ENCODE results near the gene CD300A. TPM values are rescaled to one million over a fixed set of nuclear protein-coding genes. Genes with fewer than 3 reads are reported as not detected.

CD300A gene
- total RNA-seq, 3 donors from 2014 or later (not counting 1 experiment from before 2014, with no cell fraction given) = 287 to 370 (median 295) TPM

GRCh38 chr17:74523308-74523707, 56.9 kb downstream of the CD300A start:
- peaks cover 37% of the 10 kb centered on the region for H3K4me1 ChIP-seq (ENCODE audit: control insufficient read depth, insufficient read depth, low read length)
- WGBS (ENCODE audit: insufficient coverage) = 89% methylated on average over 3 of the region's 3 CpGs
- H3K9me3 Mint-ChIP-seq = peaks cover 0 to 5% of the 10 kb centered on the region in 2 donors
- H3K27me3 ChIP-seq (ENCODE audit: control insufficient read depth, insufficient read depth, low read length) = no peaks in the 10 kb centered on the region
- TF ChIP-seq, protein P1, sequence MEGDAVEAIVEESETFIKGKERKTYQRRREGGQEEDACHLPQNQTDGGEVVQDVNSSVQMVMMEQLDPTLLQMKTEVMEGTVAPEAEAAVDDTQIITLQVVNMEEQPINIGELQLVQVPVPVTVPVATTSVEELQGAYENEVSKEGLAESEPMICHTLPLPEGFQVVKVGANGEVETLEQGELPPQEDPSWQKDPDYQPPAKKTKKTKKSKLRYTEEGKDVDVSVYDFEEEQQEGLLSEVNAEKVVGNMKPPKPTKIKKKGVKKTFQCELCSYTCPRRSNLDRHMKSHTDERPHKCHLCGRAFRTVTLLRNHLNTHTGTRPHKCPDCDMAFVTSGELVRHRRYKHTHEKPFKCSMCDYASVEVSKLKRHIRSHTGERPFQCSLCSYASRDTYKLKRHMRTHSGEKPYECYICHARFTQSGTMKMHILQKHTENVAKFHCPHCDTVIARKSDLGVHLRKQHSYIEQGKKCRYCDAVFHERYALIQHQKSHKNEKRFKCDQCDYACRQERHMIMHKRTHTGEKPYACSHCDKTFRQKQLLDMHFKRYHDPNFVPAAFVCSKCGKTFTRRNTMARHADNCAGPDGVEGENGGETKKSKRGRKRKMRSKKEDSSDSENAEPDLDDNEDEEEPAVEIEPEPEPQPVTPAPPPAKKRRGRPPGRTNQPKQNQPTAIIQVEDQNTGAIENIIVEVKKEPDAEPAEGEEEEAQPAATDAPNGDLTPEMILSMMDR (IDR thresholded peaks at IDR 0.05) = no peak
- peaks cover 29 to 54% of the 10 kb centered on the region in 2 donors for H3K4me1 Mint-ChIP-seq
- DNase-seq = no peak
- intact Hi-C loops (cut with micrococcal nuclease) = no loop called here
- no peaks in the 10 kb centered on the region for H3K36me3 Mint-ChIP-seq
- no peaks in the 10 kb centered on the region for H3K27me3 Mint-ChIP-seq (ENCODE audit: low read depth in 2 of 2)
- H3K4me3 Mint-ChIP-seq = no peak overlapping the region
- peak overlapping the region; percentile 71 to 77 for H3K27ac Mint-ChIP-seq
- H3K4me3 ChIP-seq (ENCODE audit: low read length) = no peak overlapping the region
- H3K36me3 ChIP-seq (ENCODE audit: control insufficient read depth, insufficient read depth, low read length) = peaks cover 3% of the 10 kb centered on the region
- ATAC-seq = no peak
- peaks cover 9% of the 10 kb centered on the region for H3K9me3 ChIP-seq (ENCODE audit: control insufficient read depth, insufficient read depth, low read length)
- no peak overlapping the region for H3K27ac ChIP-seq (ENCODE audit: low read length)

DNA sequence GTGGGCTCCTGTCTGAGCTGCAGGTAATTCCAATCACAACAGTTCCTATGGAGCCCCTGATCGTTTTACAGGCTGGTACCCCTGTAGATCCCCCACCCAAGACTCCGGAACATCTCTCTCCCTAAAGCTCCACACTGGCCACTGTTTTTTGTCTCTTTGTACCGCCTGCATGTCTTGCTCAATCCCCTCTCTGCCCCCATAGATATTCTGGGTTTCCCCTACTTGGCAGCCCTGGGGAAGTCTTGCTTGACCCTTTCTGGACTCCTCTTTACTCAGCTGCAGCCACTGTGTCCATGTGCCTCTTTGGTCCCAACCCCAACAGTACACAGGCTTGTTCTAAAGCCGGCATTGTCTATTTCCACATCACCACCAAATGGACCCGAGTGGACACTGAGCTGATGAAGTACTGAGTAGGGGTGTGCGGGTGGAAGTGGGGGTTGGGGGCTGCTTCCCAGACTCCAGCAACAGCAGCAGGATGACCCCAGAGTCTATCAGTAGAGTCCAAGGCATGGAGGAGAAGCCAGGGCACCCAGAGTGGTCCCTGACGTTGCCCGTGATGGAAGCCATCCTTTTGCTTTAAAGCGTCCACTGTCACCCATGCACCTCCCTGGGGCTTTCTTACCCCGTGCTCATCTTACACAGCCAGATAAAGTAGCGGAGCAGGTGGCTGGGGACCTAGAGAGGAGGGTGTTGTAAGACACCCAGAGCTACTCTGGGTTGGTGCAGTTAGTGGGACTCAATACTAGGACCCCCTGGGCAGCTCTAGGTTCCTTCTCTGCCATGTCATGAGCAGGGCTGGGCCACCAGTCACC, 58.4 kb downstream of the CD300A start:
- Histone ChIP-seq H3K4me3 (ENCODE audit: low read length) (no peak overlapping the region), H3K27me3 (ENCODE audit: control insufficient read depth, insufficient read depth, low read length) (no peaks in the 10 kb centered on the region), H3K9me3 (ENCODE audit: control insufficient read depth, insufficient read depth, low read length) (peaks cover 7% of the 10 kb centered on the region), H3K4me1 (ENCODE audit: control insufficient read depth, insufficient read depth, low read length) (peaks cover 40% of the 10 kb centered on the region), H3K36me3 (ENCODE audit: control insufficient read depth, insufficient read depth, low read length) (peaks cover 3% of the 10 kb centered on the region), H3K27ac (ENCODE audit: low read length) (no peak overlapping the region)
- ATAC-seq (no peak), DNase-seq (no peak)
- Mint-ChIP-seq H3K36me3 (no peaks in the 10 kb centered on the region), H3K27ac (peak overlapping the region in 1 of 2 donors; percentile 65), H3K4me3 (no peak overlapping the region), H3K27me3 (ENCODE audit: low read depth in 2 of 2) (no peaks in the 10 kb centered on the region), H3K4me1 (peaks cover 25 to 54% of the 10 kb centered on the region in 2 donors), H3K9me3 (peaks cover 0 to 2% of the 10 kb centered on the region in 2 donors)
- TF ChIP-seq, protein P1 (IDR thresholded peaks at IDR 0.05) = no peak
- WGBS (ENCODE audit: insufficient coverage) = 91% methylated on average over 9 of the region's 11 CpGs
- intact Hi-C loops (cut with micrococcal nuclease) = no loop called here

GRCh38 chr17:74525465-74525725, 59.0 kb downstream of the CD300A start:
- Mint-ChIP-seq H3K4me3 (no peak overlapping the region), H3K27me3 (ENCODE audit: low read depth in 2 of 2) (no peaks in the 10 kb centered on the region), H3K9me3 (peaks cover 0 to 2% of the 10 kb centered on the region in 2 donors), H3K27ac (peak overlapping the region in 1 of 2 donors; percentile 59), H3K36me3 (no peaks in the 10 kb centered on the region), H3K4me1 (peaks cover 25 to 52% of the 10 kb centered on the region in 2 donors)
- DNase-seq = no peak
- H3K4me1 ChIP-seq (ENCODE audit: control insufficient read depth, insufficient read depth, low read length) = peaks cover 35% of the 10 kb centered on the region
- intact Hi-C loops (cut with micrococcal nuclease) = no loop called here
- no peak overlapping the region for H3K4me3 ChIP-seq (ENCODE audit: low read length)
- TF ChIP-seq, protein P1 (IDR thresholded peaks at IDR 0.05) = no peak
- no peaks in the 10 kb centered on the region for H3K27me3 ChIP-seq (ENCODE audit: control insufficient read depth, insufficient read depth, low read length)
- peaks cover 3% of the 10 kb centered on the region for H3K36me3 ChIP-seq (ENCODE audit: control insufficient read depth, insufficient read depth, low read length)
- H3K27ac ChIP-seq (ENCODE audit: low read length) = no peak overlapping the region
- no peak for ATAC-seq
- whole genome bisulfite sequencing (ENCODE audit: insufficient coverage) = 100% methylated on average over 1 of the region's 1 CpG
- peaks cover 7% of the 10 kb centered on the region for H3K9me3 ChIP-seq (ENCODE audit: control insufficient read depth, insufficient read depth, low read length)
